CD4-positive, alpha-beta T cell treated with Interleukin-2 at 100 ng/mL for 4 hours (primary cell): ENCODE results near the gene CYB5R4.
"Not testable (repeated sequence)": the region's sequence is repeated elsewhere in the genome, so short reads cannot be mapped to it uniquely, and the experiment has no call there.

Source experiments
- DNase-seq: peaks from one replicate; pipeline ENCODE4 v3.0.0-alpha.2; 2020; ENCODE audit warnings: low spot score

CYB5R4 gene

GRCh38 chr6:83908813-83909212 is 49.3 kb downstream of the CYB5R4 start:
- DNase-seq: no peak

- DNase-seq: no peak
Measured at GRCh38 chr6:83911278-83911677, 51.8 kb downstream of the CYB5R4 start.

DNA sequence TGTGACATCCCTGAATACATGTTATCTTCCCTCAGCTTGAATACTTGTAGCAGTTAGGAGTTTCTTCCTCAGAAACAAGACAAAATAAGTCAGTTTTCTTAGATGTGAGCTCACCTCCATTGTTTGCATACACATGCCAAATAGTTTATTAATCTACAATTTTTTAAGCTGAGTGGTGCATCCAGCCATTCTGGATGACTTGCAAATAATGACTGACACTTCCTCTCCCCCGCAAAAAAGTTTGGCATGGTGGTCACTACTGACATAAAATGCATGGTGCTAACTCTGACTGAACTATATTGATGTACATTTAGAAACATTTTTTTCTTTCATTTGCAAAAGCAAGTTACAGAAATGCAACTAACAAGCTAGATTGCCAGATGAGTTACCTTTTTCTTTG is 55.5 kb downstream of the CYB5R4 start:
- DNase-seq: no peak

GRCh38 chr6:83917001-83917400 is 57.5 kb downstream of the CYB5R4 start:
- DNase-seq: no peak

- DNase-seq: no peak
Measured at GRCh38 chr6:83920017-83920416, 60.5 kb downstream of the CYB5R4 start.

GRCh38 chr6:83921315-83921714 is 61.8 kb downstream of the CYB5R4 start:
- DNase-seq: no peak

DNA sequence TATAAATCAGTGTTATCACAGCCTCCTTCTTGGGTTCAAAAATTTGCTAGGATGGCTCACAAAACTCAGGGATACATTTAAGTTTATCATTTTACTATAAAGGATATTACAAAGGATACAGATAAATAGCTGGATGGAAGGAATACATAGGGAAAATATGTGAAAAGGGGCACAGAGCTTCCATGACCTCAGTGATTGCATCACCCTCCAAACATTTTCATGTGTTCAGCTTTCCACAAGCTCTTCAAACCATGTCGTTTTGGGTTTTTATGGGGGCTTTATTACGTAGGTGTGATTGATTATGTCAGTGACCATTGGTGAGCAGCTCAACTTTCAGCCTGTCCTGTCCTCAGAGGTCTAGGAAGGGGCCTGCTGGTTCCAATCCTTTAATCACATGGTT is 68.0 kb downstream of the CYB5R4 start:
- no peak for DNase-seq

- DNase-seq: no peak
Measured at GRCh38 chr6:83928286-83928685, 68.8 kb downstream of the CYB5R4 start.

GRCh38 chr6:83946201-83946833 is 86.8 kb downstream of the CYB5R4 start:
- DNase-seq: not testable (repeated sequence)

GRCh38 chr6:83947983-83948382 is 88.5 kb downstream of the CYB5R4 start:
- DNase-seq: not testable (repeated sequence)

DNA sequence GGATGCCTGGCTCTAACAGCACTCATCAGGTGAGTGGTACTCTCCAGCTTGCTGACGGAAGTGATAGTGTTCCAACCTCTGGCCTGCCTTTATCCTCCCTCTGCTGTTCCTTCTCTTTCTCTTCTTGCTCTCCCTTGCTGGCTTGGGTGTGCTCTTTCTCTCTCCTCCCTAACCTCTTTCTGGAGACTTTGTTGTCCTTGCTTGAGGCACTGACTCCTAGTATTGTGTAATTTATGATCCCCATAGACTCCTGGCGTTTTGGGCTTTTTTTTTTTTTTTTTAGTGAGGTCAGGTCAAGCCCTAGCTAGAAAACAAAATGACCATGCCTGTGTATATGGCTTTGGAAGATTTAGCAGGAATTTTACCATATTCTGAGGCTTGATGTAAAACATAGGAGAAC is 89.4 kb downstream of the CYB5R4 start:
- DNase-seq: no peak

DNA sequence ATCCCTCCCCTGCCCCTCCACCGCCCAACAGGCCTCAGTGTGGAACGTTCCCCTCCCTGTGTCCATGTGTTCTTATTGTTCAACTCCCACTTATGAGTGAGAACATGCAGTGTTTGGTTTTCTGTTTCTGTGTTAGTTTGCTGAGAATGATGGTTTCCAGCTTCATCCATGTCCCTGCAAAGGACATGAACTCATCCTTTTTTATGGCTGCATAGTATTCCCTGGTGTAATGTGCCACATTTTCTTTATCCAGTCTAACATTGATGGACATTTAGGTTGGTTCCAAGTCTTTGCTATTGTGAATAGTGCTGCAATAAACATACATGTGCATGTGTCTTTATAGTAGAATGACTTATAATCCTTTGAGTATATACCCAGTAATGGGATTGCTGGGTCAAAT is 91.9 kb downstream of the CYB5R4 start:
- DNase-seq: not testable (repeated sequence)

- DNase-seq: no peak
Measured at GRCh38 chr6:83952830-83953229, 93.3 kb downstream of the CYB5R4 start.

GRCh38 chr6:83954371-83954770 is 94.9 kb downstream of the CYB5R4 start:
- no peak for DNase-seq

GRCh38 chr6:83958241-83958685 is 98.8 kb downstream of the CYB5R4 start:
- DNase-seq: no peak

GRCh38 chr6:83960664-83961063 is 101.2 kb downstream of the CYB5R4 start:
- DNase-seq: no peak

DNA sequence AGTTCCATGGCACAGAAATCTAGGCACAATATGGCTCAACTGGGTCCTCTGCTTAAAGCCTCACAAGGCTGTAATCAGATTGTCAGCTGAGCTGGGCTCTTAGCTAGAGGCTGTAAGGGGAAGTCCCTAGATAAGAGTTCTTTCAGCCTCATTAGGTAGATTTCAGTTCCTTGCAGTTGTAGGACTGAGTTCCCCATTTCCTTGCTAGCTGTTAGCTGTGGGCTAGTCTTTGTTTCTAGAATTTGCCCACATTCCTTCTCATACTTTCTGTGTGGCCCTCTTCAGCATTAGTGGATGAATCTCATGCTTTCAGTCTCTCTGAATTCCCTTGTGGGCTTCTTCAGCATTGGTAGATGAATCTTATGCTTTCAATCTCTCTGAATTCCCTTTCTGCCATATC is 103.1 kb downstream of the CYB5R4 start:
- no peak for DNase-seq

- DNase-seq: no peak
Measured at GRCh38 chr6:83966539-83966938, 107.0 kb downstream of the CYB5R4 start.

- DNase-seq: no peak
Measured at GRCh38 chr6:83970582-83970981, 111.1 kb downstream of the CYB5R4 start.

- DNase-seq: no peak
Measured at GRCh38 chr6:83974409-83975050, 115.0 kb downstream of the CYB5R4 start.

DNA sequence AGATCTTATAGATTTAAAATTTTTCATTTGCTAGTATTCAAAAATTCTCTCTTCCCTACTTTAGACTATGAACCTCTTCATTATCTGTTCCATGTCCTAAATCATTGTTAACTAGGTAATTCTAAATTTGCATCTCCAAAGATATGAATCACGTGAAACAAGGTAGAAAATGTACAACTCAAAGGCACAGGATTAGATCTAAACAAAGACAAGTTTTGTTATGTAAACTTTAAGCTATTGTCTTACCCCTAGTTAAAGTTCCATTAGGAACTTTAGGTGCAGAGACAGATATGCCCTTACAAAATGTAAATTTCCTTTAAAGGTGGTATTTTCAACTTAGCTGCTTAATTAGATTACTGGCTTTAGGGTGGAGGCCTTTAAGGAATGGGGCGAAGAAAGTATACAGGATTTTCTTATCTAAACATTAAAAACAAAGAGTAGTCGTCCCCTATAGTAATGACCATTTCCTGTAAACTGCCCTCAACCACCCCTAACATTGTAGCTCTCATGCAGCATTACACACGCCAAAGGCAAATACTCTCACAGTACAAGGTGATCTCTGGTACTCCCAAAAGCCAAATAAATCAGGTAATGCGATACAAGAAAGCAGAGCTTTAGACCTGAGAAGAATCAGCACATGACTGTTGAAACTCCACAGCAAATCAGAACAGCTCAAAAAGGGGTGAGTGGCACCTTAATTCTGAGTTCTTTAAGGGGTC is 116.7 kb downstream of the CYB5R4 start:
- no peak for DNase-seq

- DNase-seq: no peak
Measured at GRCh38 chr6:83976871-83977270, 117.4 kb downstream of the CYB5R4 start.

DNA sequence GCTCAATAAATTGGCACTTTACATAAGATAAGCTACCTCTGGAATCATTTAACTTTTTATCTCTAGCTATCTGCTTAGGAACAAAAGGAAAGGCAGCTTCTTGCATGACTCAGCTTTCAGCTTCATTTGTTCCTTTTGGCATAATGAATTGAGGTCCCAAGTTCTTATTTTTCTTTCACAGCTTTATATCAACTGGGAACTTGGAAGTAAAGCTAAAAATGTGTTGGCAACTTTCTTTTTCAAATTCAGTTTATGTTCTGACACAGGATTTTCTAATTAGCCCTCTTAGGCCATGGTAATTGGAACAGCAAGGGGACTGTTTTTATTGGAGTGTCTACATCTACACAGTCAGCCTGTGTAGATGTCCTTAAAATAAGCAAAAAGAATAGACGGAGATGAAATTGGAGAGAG is 118.8 kb downstream of the CYB5R4 start:
- no peak for DNase-seq
